ENCODE results near the gene PPP1R3G.

PPP1R3G gene

GRCh38 chr6:5084781-5085647 is at the start of gene PPP1R3G:
Gene PPP1R3G (plus strand): TSS chr6:5085341. CDS start chr6:5085486, 145 bp downstream.
- peaks cover 5% of the 10 kb centered on the region; the same call in 1 of the 2 replicates for H3K4me1 ChIP-seq (ENCODE audit: control insufficient read depth, insufficient read depth, low read length)
- H3K36me3 ChIP-seq (ENCODE audit: control insufficient read depth, insufficient read depth, low read length): no peaks in the 10 kb centered on the region
- no peaks in the 10 kb centered on the region for H3K9me3 ChIP-seq (ENCODE audit: control insufficient read depth, insufficient read depth, low read length)
- H3K4me3 ChIP-seq (ENCODE audit: low read depth, low read length): peak within 1 kb of the TSS; percentile 63
- H3K9ac ChIP-seq (ENCODE audit: low read depth, low read length): no peak within 1 kb of the TSS
- no peak within 1 kb of the TSS for H3K27ac ChIP-seq (ENCODE audit: low read depth, low read length)
- peaks cover 78% of the 10 kb centered on the region for H3K27me3 ChIP-seq (ENCODE audit: control insufficient read depth, insufficient read depth, low read length)

GRCh38 chr6:5036269-5036668 is 48.9 kb upstream of the PPP1R3G start:
- H3K9me3 ChIP-seq (ENCODE audit: control insufficient read depth, insufficient read depth, low read length): no peaks in the 10 kb centered on the region
- no peak overlapping the region for H3K27ac ChIP-seq (ENCODE audit: low read depth, low read length)
- H3K4me3 ChIP-seq (ENCODE audit: low read depth, low read length): no peak overlapping the region
- H3K27me3 ChIP-seq (ENCODE audit: control insufficient read depth, insufficient read depth, low read length): no peaks in the 10 kb centered on the region
- H3K9ac ChIP-seq (ENCODE audit: low read depth, low read length): no peak overlapping the region
- H3K36me3 ChIP-seq (ENCODE audit: control insufficient read depth, insufficient read depth, low read length): no peaks in the 10 kb centered on the region
- H3K4me1 ChIP-seq (ENCODE audit: control insufficient read depth, insufficient read depth, low read length): peaks cover 23% of the 10 kb centered on the region

GRCh38 chr6:5041955-5042354 is 43.2 kb upstream of the PPP1R3G start:
- Histone ChIP-seq H3K4me1 (ENCODE audit: control insufficient read depth, insufficient read depth, low read length) (no peaks in the 10 kb centered on the region), H3K27ac (ENCODE audit: low read depth, low read length) (no peak overlapping the region), H3K27me3 (ENCODE audit: control insufficient read depth, insufficient read depth, low read length) (no peaks in the 10 kb centered on the region), H3K9ac (ENCODE audit: low read depth, low read length) (no peak overlapping the region), H3K36me3 (ENCODE audit: control insufficient read depth, insufficient read depth, low read length) (no peaks in the 10 kb centered on the region), H3K9me3 (ENCODE audit: control insufficient read depth, insufficient read depth, low read length) (no peaks in the 10 kb centered on the region), H3K4me3 (ENCODE audit: low read depth, low read length) (no peak overlapping the region)

- no peaks in the 10 kb centered on the region for H3K4me1 ChIP-seq (ENCODE audit: control insufficient read depth, insufficient read depth, low read length)
- H3K36me3 ChIP-seq (ENCODE audit: control insufficient read depth, insufficient read depth, low read length): no peaks in the 10 kb centered on the region
- no peaks in the 10 kb centered on the region for H3K9me3 ChIP-seq (ENCODE audit: control insufficient read depth, insufficient read depth, low read length)
- no peaks in the 10 kb centered on the region for H3K27me3 ChIP-seq (ENCODE audit: control insufficient read depth, insufficient read depth, low read length)
- no peak overlapping the region for H3K9ac ChIP-seq (ENCODE audit: low read depth, low read length)
- no peak overlapping the region for H3K4me3 ChIP-seq (ENCODE audit: low read depth, low read length)
- no peak overlapping the region for H3K27ac ChIP-seq (ENCODE audit: low read depth, low read length)
Observed at GRCh38 chr6:5042436-5042835, 42.7 kb upstream of the PPP1R3G start.

GRCh38 chr6:5044866-5045265 is 40.3 kb upstream of the PPP1R3G start:
- Histone ChIP-seq H3K4me1 (ENCODE audit: control insufficient read depth, insufficient read depth, low read length) (no peaks in the 10 kb centered on the region), H3K27ac (ENCODE audit: low read depth, low read length) (no peak overlapping the region), H3K36me3 (ENCODE audit: control insufficient read depth, insufficient read depth, low read length) (no peaks in the 10 kb centered on the region), H3K4me3 (ENCODE audit: low read depth, low read length) (no peak overlapping the region), H3K27me3 (ENCODE audit: control insufficient read depth, insufficient read depth, low read length) (no peaks in the 10 kb centered on the region), H3K9me3 (ENCODE audit: control insufficient read depth, insufficient read depth, low read length) (no peaks in the 10 kb centered on the region), H3K9ac (ENCODE audit: low read depth, low read length) (no peak overlapping the region)

- H3K27ac ChIP-seq (ENCODE audit: low read depth, low read length): no peak overlapping the region
- no peaks in the 10 kb centered on the region for H3K36me3 ChIP-seq (ENCODE audit: control insufficient read depth, insufficient read depth, low read length)
- no peaks in the 10 kb centered on the region for H3K9me3 ChIP-seq (ENCODE audit: control insufficient read depth, insufficient read depth, low read length)
- H3K9ac ChIP-seq (ENCODE audit: low read depth, low read length): no peak overlapping the region
- no peak overlapping the region for H3K4me3 ChIP-seq (ENCODE audit: low read depth, low read length)
- H3K27me3 ChIP-seq (ENCODE audit: control insufficient read depth, insufficient read depth, low read length): no peaks in the 10 kb centered on the region
- H3K4me1 ChIP-seq (ENCODE audit: control insufficient read depth, insufficient read depth, low read length): no peaks in the 10 kb centered on the region
Observed at GRCh38 chr6:5045416-5045815, 39.7 kb upstream of the PPP1R3G start.

- no peaks in the 10 kb centered on the region for H3K4me1 ChIP-seq (ENCODE audit: control insufficient read depth, insufficient read depth, low read length)
- H3K27me3 ChIP-seq (ENCODE audit: control insufficient read depth, insufficient read depth, low read length): no peaks in the 10 kb centered on the region
- H3K4me3 ChIP-seq (ENCODE audit: low read depth, low read length): no peak overlapping the region
- H3K36me3 ChIP-seq (ENCODE audit: control insufficient read depth, insufficient read depth, low read length): no peaks in the 10 kb centered on the region
- no peak overlapping the region for H3K9ac ChIP-seq (ENCODE audit: low read depth, low read length)
- H3K27ac ChIP-seq (ENCODE audit: low read depth, low read length): no peak overlapping the region
- peaks cover 7% of the 10 kb centered on the region; the same call in 1 of the 2 replicates for H3K9me3 ChIP-seq (ENCODE audit: control insufficient read depth, insufficient read depth, low read length)
Observed at GRCh38 chr6:5046430-5046829, 38.7 kb upstream of the PPP1R3G start.

GRCh38 chr6:5050009-5050408 is 35.1 kb upstream of the PPP1R3G start:
- no peak overlapping the region for H3K4me3 ChIP-seq (ENCODE audit: low read depth, low read length)
- H3K9me3 ChIP-seq (ENCODE audit: control insufficient read depth, insufficient read depth, low read length): peaks cover 8% of the 10 kb centered on the region; the same call in 1 of the 2 replicates
- H3K27ac ChIP-seq (ENCODE audit: low read depth, low read length): no peak overlapping the region
- no peaks in the 10 kb centered on the region for H3K27me3 ChIP-seq (ENCODE audit: control insufficient read depth, insufficient read depth, low read length)
- no peak overlapping the region for H3K9ac ChIP-seq (ENCODE audit: low read depth, low read length)
- no peaks in the 10 kb centered on the region for H3K36me3 ChIP-seq (ENCODE audit: control insufficient read depth, insufficient read depth, low read length)
- peaks cover 6% of the 10 kb centered on the region; the same call in 1 of the 2 replicates for H3K4me1 ChIP-seq (ENCODE audit: control insufficient read depth, insufficient read depth, low read length)

- H3K36me3 ChIP-seq (ENCODE audit: control insufficient read depth, insufficient read depth, low read length): no peaks in the 10 kb centered on the region
- H3K9me3 ChIP-seq (ENCODE audit: control insufficient read depth, insufficient read depth, low read length): peaks cover 12% of the 10 kb centered on the region; the same call in 1 of the 2 replicates
- no peaks in the 10 kb centered on the region for H3K27me3 ChIP-seq (ENCODE audit: control insufficient read depth, insufficient read depth, low read length)
- H3K4me1 ChIP-seq (ENCODE audit: control insufficient read depth, insufficient read depth, low read length): peaks cover 6% of the 10 kb centered on the region; the same call in 1 of the 2 replicates
- no peak overlapping the region for H3K27ac ChIP-seq (ENCODE audit: low read depth, low read length)
- H3K4me3 ChIP-seq (ENCODE audit: low read depth, low read length): no peak overlapping the region
- no peak overlapping the region for H3K9ac ChIP-seq (ENCODE audit: low read depth, low read length)
Observed at GRCh38 chr6:5051394-5051793, 33.7 kb upstream of the PPP1R3G start.

- Histone ChIP-seq H3K9ac (ENCODE audit: low read depth, low read length) (no peak overlapping the region), H3K4me1 (ENCODE audit: control insufficient read depth, insufficient read depth, low read length) (peaks cover 10% of the 10 kb centered on the region), H3K36me3 (ENCODE audit: control insufficient read depth, insufficient read depth, low read length) (no peaks in the 10 kb centered on the region), H3K27ac (ENCODE audit: low read depth, low read length) (no peak overlapping the region), H3K27me3 (ENCODE audit: control insufficient read depth, insufficient read depth, low read length) (no peaks in the 10 kb centered on the region), H3K4me3 (ENCODE audit: low read depth, low read length) (no peak overlapping the region), H3K9me3 (ENCODE audit: control insufficient read depth, insufficient read depth, low read length) (peaks cover 12% of the 10 kb centered on the region; the same call in 1 of the 2 replicates)
Observed at GRCh38 chr6:5053038-5053437, 32.1 kb upstream of the PPP1R3G start.

- Histone ChIP-seq H3K27me3 (ENCODE audit: control insufficient read depth, insufficient read depth, low read length) (no peaks in the 10 kb centered on the region), H3K9ac (ENCODE audit: low read depth, low read length) (no peak overlapping the region), H3K36me3 (ENCODE audit: control insufficient read depth, insufficient read depth, low read length) (no peaks in the 10 kb centered on the region), H3K4me3 (ENCODE audit: low read depth, low read length) (no peak overlapping the region), H3K4me1 (ENCODE audit: control insufficient read depth, insufficient read depth, low read length) (peaks cover 10% of the 10 kb centered on the region), H3K9me3 (ENCODE audit: control insufficient read depth, insufficient read depth, low read length) (peaks cover 12% of the 10 kb centered on the region; the same call in 1 of the 2 replicates), H3K27ac (ENCODE audit: low read depth, low read length) (no peak overlapping the region)
Observed at GRCh38 chr6:5053864-5054244, 31.3 kb upstream of the PPP1R3G start.
